ENCODE measurements around the gene CENPH.

CENPH gene

GRCh38 chr5:69184621-69185020, 4.8 kb upstream of the CENPH start:
- DNase-seq (ENCODE audit: low read depth): no peak
- no peak overlapping the region for H3K4me3 ChIP-seq (ENCODE audit: low read length)
- no peak for TF ChIP-seq CTCF (IDR thresholded peaks at IDR 0.05; ENCODE audit: insufficient read depth, low read depth, low read length, missing control alignments)

GRCh38 chr5:69187342-69187741, 2.0 kb upstream of the CENPH start:
- DNase-seq (ENCODE audit: low read depth): no peak
- H3K4me3 ChIP-seq (ENCODE audit: low read length): no peak overlapping the region
- no peak for TF ChIP-seq CTCF (IDR thresholded peaks at IDR 0.05; ENCODE audit: insufficient read depth, low read depth, low read length, missing control alignments)

- H3K4me3 ChIP-seq (ENCODE audit: low read length): peak overlapping the region; percentile 98
- no peak for DNase-seq (ENCODE audit: low read depth)
- TF ChIP-seq CTCF (IDR thresholded peaks at IDR 0.05; ENCODE audit: insufficient read depth, low read depth, low read length, missing control alignments): no peak
Measured at GRCh38 chr5:69188811-69189161, 597 bp upstream of the CENPH start.

GRCh38 chr5:69202497-69202896, 13.1 kb downstream of the CENPH start:
- no peak overlapping the region for H3K4me3 ChIP-seq (ENCODE audit: low read length)
- no peak for DNase-seq (ENCODE audit: low read depth)
- no peak for TF ChIP-seq CTCF (IDR thresholded peaks at IDR 0.05; ENCODE audit: insufficient read depth, low read depth, low read length, missing control alignments)

GRCh38 chr5:69206528-69207190, 17.3 kb downstream of the CENPH start:
- TF ChIP-seq CTCF (IDR thresholded peaks at IDR 0.05; ENCODE audit: insufficient read depth, low read depth, low read length, missing control alignments): no peak

GRCh38 chr5:69209602-69210001, 20.2 kb downstream of the CENPH start:
- H3K4me3 ChIP-seq (ENCODE audit: low read length): no peak overlapping the region
- TF ChIP-seq CTCF (IDR thresholded peaks at IDR 0.05; ENCODE audit: insufficient read depth, low read depth, low read length, missing control alignments): no peak
- DNase-seq (ENCODE audit: low read depth): no peak

More at GRCh38 chr5:69206528-69207190, 17.3 kb downstream of the CENPH start:
- DNase-seq (ENCODE audit: low read depth): peak; percentile 55
- no peak overlapping the region for H3K4me3 ChIP-seq (ENCODE audit: low read length)

GRCh38 chr5:69211200-69211599, 21.8 kb downstream of the CENPH start:
- H3K4me3 ChIP-seq (ENCODE audit: low read length): no peak overlapping the region
- no peak for DNase-seq (ENCODE audit: low read depth)
- TF ChIP-seq CTCF (IDR thresholded peaks at IDR 0.05; ENCODE audit: insufficient read depth, low read depth, low read length, missing control alignments): no peak

All from epithelial cell of esophagus (primary cell).